GM19025 (cell line): ENCODE measurements around the gene QSOX2.

ENCODE experiments used
- ATAC-seq: cut with Tn5 transposase; IDR thresholded peaks from one replicate; pipeline ENCODE4 v1.9.1; 2021; ENCODE audit warnings: mild to moderate bottlenecking, low read depth, moderate library complexity; ENCODE audit not compliant: unreplicated experiment

QSOX2 gene

GRCh38 chr9:136178061-136178772 lies 67.4 kb downstream of the QSOX2 start:
- ATAC-seq = no peak

GRCh38 chr9:136177224-136177623 lies 68.4 kb downstream of the QSOX2 start:
- no peak for ATAC-seq

GRCh38 chr9:136175616-136176197 lies 69.9 kb downstream of the QSOX2 start:
- ATAC-seq = no peak

- ATAC-seq = no peak
Observed at GRCh38 chr9:136174779-136175615, 70.6 kb downstream of the QSOX2 start.

GRCh38 chr9:136173648-136174290 lies 71.8 kb downstream of the QSOX2 start:
- no peak for ATAC-seq

GRCh38 chr9:136172412-136173079 lies 73.1 kb downstream of the QSOX2 start:
- no peak for ATAC-seq

- no peak for ATAC-seq
Observed at GRCh38 chr9:136171801-136172411, 73.7 kb downstream of the QSOX2 start.

- ATAC-seq = no peak
Observed at GRCh38 chr9:136171009-136171800, 74.4 kb downstream of the QSOX2 start.

- no peak for ATAC-seq
Observed at GRCh38 chr9:136170006-136170901, 75.4 kb downstream of the QSOX2 start.

- ATAC-seq = no peak
Observed at GRCh38 chr9:136169495-136169894, 76.1 kb downstream of the QSOX2 start.

GRCh38 chr9:136163248-136163850 lies 82.3 kb downstream of the QSOX2 start:
- no peak for ATAC-seq

GRCh38 chr9:136160995-136161610 lies 84.5 kb downstream of the QSOX2 start:
- no peak for ATAC-seq

GRCh38 chr9:136160381-136160841 lies 85.2 kb downstream of the QSOX2 start:
- no peak for ATAC-seq

GRCh38 chr9:136159851-136160250 lies 85.8 kb downstream of the QSOX2 start:
- no peak for ATAC-seq

GRCh38 chr9:136157477-136158265 lies 87.9 kb downstream of the QSOX2 start:
- ATAC-seq = no peak
